NCI-H2107 (cell line): ENCODE measurements around the gene NISCH.

ENCODE experiments used
- DNase-seq: peaks from one replicate; lab custom pipeline; 2025; lab: John Stamatoyannopoulos, UW

The NISCH gene

GRCh38 chr3:52541050-52541449 is 85.6 kb downstream of the NISCH start:
- DNase-seq, result no peak
